ENCODE data around the gene NCBP3.
"Not testable (repeated sequence)": the region's sequence is repeated elsewhere in the genome, so short reads cannot be mapped to it uniquely, and the experiment has no call there.

The NCBP3 gene

GRCh38 chr17:3880983-3881382 lies 34.9 kb upstream of the NCBP3 start:
- no peak for DNase-seq

- no peak for DNase-seq
Observed at GRCh38 chr17:3879591-3880417, 33.8 kb upstream of the NCBP3 start.

- DNase-seq = no peak
Observed at GRCh38 chr17:3879186-3879585, 33.1 kb upstream of the NCBP3 start.

GRCh38 chr17:3877220-3877619 lies 31.2 kb upstream of the NCBP3 start:
- DNase-seq = no peak

GRCh38 chr17:3875317-3875716 lies 29.3 kb upstream of the NCBP3 start:
- DNase-seq = no peak

- DNase-seq = no peak
Observed at GRCh38 chr17:3873862-3874261, 27.8 kb upstream of the NCBP3 start.

GRCh38 chr17:3870871-3871306 lies 24.8 kb upstream of the NCBP3 start:
- DNase-seq = no peak

GRCh38 chr17:3867606-3868005 lies 21.6 kb upstream of the NCBP3 start:
- no peak for DNase-seq

- DNase-seq = no peak
Observed at GRCh38 chr17:3867106-3867505, 21.1 kb upstream of the NCBP3 start.

GRCh38 chr17:3866276-3866675 lies 20.2 kb upstream of the NCBP3 start:
- no peak for DNase-seq

GRCh38 chr17:3865176-3865575 lies 19.1 kb upstream of the NCBP3 start:
- DNase-seq = no peak

GRCh38 chr17:3864534-3864933 lies 18.5 kb upstream of the NCBP3 start:
- no peak for DNase-seq

- no peak for DNase-seq
Observed at GRCh38 chr17:3861761-3862681, 16.0 kb upstream of the NCBP3 start.

- no peak for DNase-seq
Observed at GRCh38 chr17:3860939-3861700, 15.1 kb upstream of the NCBP3 start.

- no peak for DNase-seq
Observed at GRCh38 chr17:3859940-3860339, 13.9 kb upstream of the NCBP3 start.

- no peak for DNase-seq
Observed at GRCh38 chr17:3857261-3858105, 11.4 kb upstream of the NCBP3 start.

- DNase-seq = not testable (repeated sequence)
Observed at GRCh38 chr17:3854204-3854603, 8.2 kb upstream of the NCBP3 start.

- no peak for DNase-seq
Observed at GRCh38 chr17:3852561-3852960, 6.5 kb upstream of the NCBP3 start.

GRCh38 chr17:3851461-3852100 lies 5.5 kb upstream of the NCBP3 start:
- no peak for DNase-seq

- DNase-seq = no peak
Observed at GRCh38 chr17:3848229-3848835, 2.3 kb upstream of the NCBP3 start.

- no peak for DNase-seq
Observed at GRCh38 chr17:3847165-3847670, 1.2 kb upstream of the NCBP3 start.

All from stimulated activated CD8-positive, alpha-beta memory T cell treated with anti-CD3 and anti-CD28 coated beads, Interleukin-4, amount 100 ng/mL, for 48 hours (primary cell).